Mesothelial cell of epicardium (in vitro differentiated cells): ENCODE data around the gene ITGAL. TPM values are rescaled to one million over a fixed set of nuclear protein-coding genes. Genes with fewer than 3 reads are reported as not detected.

Source experiments
- DNase-seq, 2 experiments: peaks; one replicate each; pipeline ENCODE4 v3.0.0; 2021; ENCODE audit warnings: low spot score in 2 of 2; ENCODE audit not compliant: unreplicated experiment in 2 of 2
- H3K27ac Mint-ChIP-seq: 2 replicates; pipeline ENCODE4 v1.8.0; 2021; ENCODE audit warnings: mixed read lengths
- H3K27me3 Mint-ChIP-seq: 2 replicates; pipeline ENCODE4 v1.8.0; 2021; ENCODE audit warnings: low read depth, mixed read lengths
- H3K36me3 Mint-ChIP-seq: 2 replicates; pipeline ENCODE4 v1.8.0; 2021; ENCODE audit warnings: mixed read lengths
- H3K4me1 Mint-ChIP-seq: 2 replicates; pipeline ENCODE4 v1.8.0; 2021; ENCODE audit warnings: mixed read lengths
- H3K4me3 Mint-ChIP-seq: 2 replicates; pipeline ENCODE4 v1.8.0; 2021; ENCODE audit warnings: mild to moderate bottlenecking, moderate library complexity, mixed read lengths
- H3K9me3 Mint-ChIP-seq: 2 replicates; pipeline ENCODE4 v1.8.0; 2021; ENCODE audit warnings: mixed read lengths
- CTCF ChIP-seq: fragments of 200-600 bp; sonication (generic); IDR thresholded peaks from one replicate; pipeline ENCODE4 v1.5.0; 2021; ENCODE audit warnings: antibody characterized with exemption; ENCODE audit not compliant: unreplicated experiment
- total RNA-seq: library from RNA; stranded (reverse); gene quantifications from 3 replicates; pipeline ENCODE4 v1.2.1, GENCODE V29; 2021

The ITGAL gene
- total RNA-seq, 1 donor from 2014 or later: not detected

- no peaks in the 10 kb centered on the region for H3K4me1 Mint-ChIP-seq
- no peak overlapping the region for H3K4me3 Mint-ChIP-seq
- no peaks in the 10 kb centered on the region for H3K9me3 Mint-ChIP-seq
- DNase-seq: no peak
- TF ChIP-seq CTCF: no peak
- H3K36me3 Mint-ChIP-seq: no peaks in the 10 kb centered on the region
- H3K27ac Mint-ChIP-seq: no peak overlapping the region
- no peaks in the 10 kb centered on the region for H3K27me3 Mint-ChIP-seq
Measured at GRCh38 chr16:30543067-30543466, 70.5 kb downstream of the ITGAL start.

- Mint-ChIP-seq H3K36me3 (no peaks in the 10 kb centered on the region), H3K4me3 (no peak overlapping the region), H3K27me3 (no peaks in the 10 kb centered on the region), H3K4me1 (no peaks in the 10 kb centered on the region), H3K9me3 (no peaks in the 10 kb centered on the region), H3K27ac (no peak overlapping the region)
- DNase-seq: no peak
- no peak for TF ChIP-seq CTCF
Measured at GRCh38 chr16:30546115-30546514, 73.6 kb downstream of the ITGAL start.

GRCh38 chr16:30548416-30549253, 76.1 kb downstream of the ITGAL start:
- TF ChIP-seq CTCF: no peak
- no peak for DNase-seq
- H3K4me3 Mint-ChIP-seq: no peak overlapping the region
- H3K27ac Mint-ChIP-seq: no peak overlapping the region
- H3K36me3 Mint-ChIP-seq: peaks cover 11% of the 10 kb centered on the region
- no peaks in the 10 kb centered on the region for H3K27me3 Mint-ChIP-seq
- H3K4me1 Mint-ChIP-seq: no peaks in the 10 kb centered on the region
- no peaks in the 10 kb centered on the region for H3K9me3 Mint-ChIP-seq

GRCh38 chr16:30551781-30552180, 79.2 kb downstream of the ITGAL start:
- H3K4me3 Mint-ChIP-seq: no peak overlapping the region
- no peaks in the 10 kb centered on the region for H3K27me3 Mint-ChIP-seq
- H3K9me3 Mint-ChIP-seq: no peaks in the 10 kb centered on the region
- no peak overlapping the region for H3K27ac Mint-ChIP-seq
- peaks cover 23% of the 10 kb centered on the region for H3K36me3 Mint-ChIP-seq
- H3K4me1 Mint-ChIP-seq: peaks cover 5% of the 10 kb centered on the region
- no peak for TF ChIP-seq CTCF
- no peak for DNase-seq

GRCh38 chr16:30552956-30553355, 80.4 kb downstream of the ITGAL start:
- Mint-ChIP-seq H3K36me3 (peaks cover 23% of the 10 kb centered on the region), H3K27me3 (no peaks in the 10 kb centered on the region), H3K4me3 (no peak overlapping the region), H3K9me3 (no peaks in the 10 kb centered on the region), H3K4me1 (peaks cover 9% of the 10 kb centered on the region), H3K27ac (no peak overlapping the region)
- TF ChIP-seq CTCF: no peak
- DNase-seq: no peak
